Effector memory CD4-positive, alpha-beta T cell (primary cell): ENCODE results near the gene OR56A3.

Experiments
- DNase-seq, 3 donors: peaks; one replicate each; pipeline ENCODE4 v3.0.0-alpha.2; 2020
- H3K27ac ChIP-seq: 2 replicates; pipeline ENCODE4 v1.7.0; 2013; ENCODE audit warnings: mild to moderate bottlenecking, low read length, moderate library complexity; ENCODE audit not compliant: insufficient read depth, poor library complexity, severe bottlenecking
- H3K27me3 ChIP-seq: replicated peaks from 2 replicates; pipeline ENCODE4 v1.7.0; 2013; ENCODE audit warnings: mild to moderate bottlenecking, low read length; ENCODE audit not compliant: insufficient read depth, control insufficient read depth, poor library complexity, severe bottlenecking
- H3K36me3 ChIP-seq: 2 replicates; pipeline ENCODE4 v1.7.0; 2013; ENCODE audit warnings: mild to moderate bottlenecking, low read length, moderate library complexity; ENCODE audit not compliant: control insufficient read depth, insufficient read depth
- H3K4me1 ChIP-seq: 2 replicates; pipeline ENCODE4 v1.7.0; 2013; ENCODE audit warnings: low read length, mild to moderate bottlenecking; ENCODE audit not compliant: control insufficient read depth, insufficient read depth, poor library complexity, severe bottlenecking
- H3K4me3 ChIP-seq: 2 replicates; pipeline ENCODE4 v1.7.0; 2013; ENCODE audit warnings: low read length, low read depth, mild to moderate bottlenecking; ENCODE audit not compliant: insufficient read depth, poor library complexity, severe bottlenecking
- H3K9me3 ChIP-seq: 2 replicates; pipeline ENCODE4 v1.7.0; 2013; ENCODE audit warnings: mild to moderate bottlenecking, low read length, moderate library complexity; ENCODE audit not compliant: control insufficient read depth
- total RNA-seq, 3 donors: gene quantifications; one replicate each; lab custom pipeline; 2026; lab: John Stamatoyannopoulos, UW

OR56A3 gene
- 0 reads per million in 3 donors for total RNA-seq

DNA sequence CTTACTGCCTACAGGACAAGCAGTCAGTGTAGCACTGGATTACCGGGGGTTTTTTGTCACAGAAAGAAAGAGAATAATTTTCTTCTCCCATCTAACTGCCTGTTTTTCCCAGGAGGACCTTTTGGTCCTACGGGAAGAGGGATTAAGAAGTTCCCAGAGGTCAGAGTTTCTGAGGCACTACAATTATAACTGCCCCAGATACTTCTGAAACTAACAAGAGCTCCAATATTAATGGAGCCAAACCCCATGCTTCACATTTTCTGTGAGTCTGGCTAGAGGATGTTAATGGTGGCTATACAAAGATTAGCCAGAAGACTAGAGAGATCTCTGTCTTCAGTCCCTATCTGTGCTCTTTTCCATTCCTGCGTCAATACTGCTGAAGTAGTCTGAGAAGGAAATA is at the start of gene OR56A3:
TSS of gene OR56A3 (plus strand) at position 301 of the 400 bp plus-strand sequence. CDS start 5,096 bp downstream, outside the sequence.
- DNase-seq = no peak
- Histone ChIP-seq H3K36me3 (no peaks in the 10 kb centered on the region), H3K27me3 (no peaks in the 10 kb centered on the region), H3K9me3 (no peaks in the 10 kb centered on the region), H3K4me3 (no peak within 1 kb of the TSS), H3K4me1 (no peaks in the 10 kb centered on the region), H3K27ac (no peak within 1 kb of the TSS)

DNA sequence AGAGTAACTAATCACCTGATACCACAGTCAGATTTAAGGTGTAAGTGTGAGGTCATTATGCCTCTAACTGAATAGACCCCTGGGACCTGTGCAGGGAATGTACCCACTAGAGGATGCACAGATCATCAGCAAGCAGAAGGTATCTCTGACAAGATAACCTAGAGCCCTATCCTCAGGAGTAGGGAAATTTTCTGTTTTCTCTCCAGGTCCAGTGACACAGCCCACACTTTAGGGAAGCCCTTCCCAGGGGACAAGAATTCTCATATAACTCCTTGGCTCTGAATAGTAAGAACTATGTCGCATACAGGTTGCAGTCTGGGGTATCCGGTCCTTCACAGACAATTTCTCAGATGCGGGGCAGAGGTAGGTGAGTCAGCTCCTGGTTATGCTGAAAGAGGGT is 49.1 kb upstream of the OR56A3 start, which contains the start of gene OR52E5:
TSS of gene OR52E5 (plus strand) at position 301 of the 400 bp plus-strand sequence. CDS start 7,569 bp downstream, outside the sequence.
- no peaks in the 10 kb centered on the region for H3K9me3 ChIP-seq
- H3K27ac ChIP-seq = no peak within 1 kb of the TSS
- no peaks in the 10 kb centered on the region for H3K4me1 ChIP-seq
- H3K36me3 ChIP-seq = no peaks in the 10 kb centered on the region
- H3K27me3 ChIP-seq = no peaks in the 10 kb centered on the region
- no peak within 1 kb of the TSS for H3K4me3 ChIP-seq
- DNase-seq = no peak

DNA sequence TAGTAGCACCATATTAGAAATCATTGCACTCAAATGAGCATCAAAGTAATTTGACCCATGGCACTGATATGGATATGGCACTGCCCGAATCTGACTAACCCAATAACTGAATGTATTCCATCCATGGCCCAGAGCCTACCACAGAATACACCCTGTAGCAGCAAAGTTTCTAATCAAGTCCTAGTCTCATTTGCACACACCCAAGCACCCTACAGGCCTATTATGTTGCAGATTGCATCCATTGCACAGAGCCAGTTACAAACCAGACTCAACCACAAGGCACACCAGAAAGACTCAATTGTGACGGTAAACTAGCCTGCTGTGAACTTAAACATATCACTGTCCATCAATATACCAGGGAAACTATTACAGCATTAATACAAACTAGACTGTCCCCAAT is 42.5 kb upstream of the OR56A3 start:
- no peaks in the 10 kb centered on the region for H3K9me3 ChIP-seq
- DNase-seq = no peak
- no peaks in the 10 kb centered on the region for H3K36me3 ChIP-seq

DNA sequence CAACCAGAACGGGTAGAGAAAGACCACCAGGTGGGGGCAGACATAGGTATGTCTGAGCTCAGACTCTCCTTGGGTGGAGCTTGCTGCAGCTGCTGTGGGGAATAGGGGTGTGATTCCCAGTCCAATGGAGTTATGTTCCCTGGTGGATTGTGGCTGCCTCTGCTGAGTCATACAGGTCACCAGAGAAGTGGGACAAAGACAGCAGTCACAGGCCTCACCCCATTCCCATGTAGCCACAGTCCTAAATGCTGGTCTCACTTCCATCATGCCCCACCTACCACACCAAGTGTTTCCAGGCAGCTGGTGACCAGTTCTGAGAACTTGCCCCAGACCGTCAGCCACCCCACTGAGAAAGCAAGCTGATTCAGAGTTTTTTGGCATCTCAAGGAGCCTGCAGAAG is 31.5 kb upstream of the OR56A3 start:
- Histone ChIP-seq H3K4me1 (no peaks in the 10 kb centered on the region), H3K4me3 (no peak overlapping the region), H3K27me3 (no peaks in the 10 kb centered on the region), H3K27ac (no peak overlapping the region), H3K36me3 (no peaks in the 10 kb centered on the region), H3K9me3 (no peaks in the 10 kb centered on the region)
- no peak for DNase-seq

More for the DNA sequence above, 42.5 kb upstream of the OR56A3 start:
- no peak overlapping the region for H3K4me3 ChIP-seq
- H3K27me3 ChIP-seq = no peaks in the 10 kb centered on the region
- H3K4me1 ChIP-seq = no peaks in the 10 kb centered on the region
- no peak overlapping the region for H3K27ac ChIP-seq

DNA sequence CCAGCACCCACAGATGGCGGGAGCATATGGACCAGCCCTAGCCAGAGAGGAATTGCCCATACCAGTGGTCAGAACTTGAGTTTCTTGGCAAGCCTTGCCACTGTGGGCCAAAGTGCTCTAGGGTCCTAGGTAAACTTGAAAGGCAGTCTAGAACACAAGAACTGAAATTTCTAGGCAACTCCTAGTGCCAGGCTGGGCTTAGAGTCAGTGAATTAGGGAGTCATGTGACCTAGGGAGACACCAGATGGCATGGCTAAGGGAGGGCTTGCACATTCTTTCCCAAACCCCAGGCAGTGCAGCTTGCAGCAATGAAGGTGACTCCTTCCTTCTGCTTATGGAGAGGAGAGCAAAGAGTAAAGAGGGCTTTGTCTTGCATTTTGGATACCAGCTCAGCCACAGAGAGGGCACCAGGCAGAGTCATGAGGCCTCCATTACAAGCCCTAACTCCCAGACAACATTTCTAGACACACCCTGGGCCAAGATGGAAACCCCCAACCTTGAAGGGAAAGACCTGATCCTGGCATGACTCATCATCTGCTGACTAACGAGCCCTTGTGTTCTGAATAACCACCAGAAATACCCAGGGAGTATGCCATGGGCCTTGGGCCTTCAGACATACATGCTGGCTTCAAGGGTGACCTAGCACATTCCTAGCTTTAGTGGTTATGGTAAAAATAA is 19.2 kb upstream of the OR56A3 start:
- Histone ChIP-seq H3K27ac (no peak overlapping the region), H3K36me3 (no peaks in the 10 kb centered on the region), H3K4me3 (no peak overlapping the region), H3K27me3 (no peaks in the 10 kb centered on the region), H3K9me3 (no peaks in the 10 kb centered on the region), H3K4me1 (no peaks in the 10 kb centered on the region)
- DNase-seq = no peak

DNA sequence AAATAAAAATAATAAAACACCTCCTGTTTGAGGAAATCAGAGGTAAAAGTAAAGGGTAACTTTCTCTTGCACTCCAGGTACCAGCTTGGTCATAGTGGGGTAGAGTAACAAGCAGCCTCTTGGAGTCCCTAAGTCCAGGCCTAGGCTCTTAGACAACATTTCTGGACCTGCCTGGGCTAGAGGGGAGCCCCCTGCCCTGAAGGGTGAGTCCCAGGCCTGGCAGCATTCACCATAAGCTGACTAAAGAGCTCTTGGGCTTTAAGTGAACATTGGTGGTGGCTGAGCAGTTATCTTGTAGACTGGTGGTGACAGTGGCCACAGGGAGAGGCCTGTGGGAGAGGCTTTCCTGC is 18.6 kb upstream of the OR56A3 start:
- Histone ChIP-seq H3K4me1 (no peaks in the 10 kb centered on the region), H3K27me3 (no peaks in the 10 kb centered on the region), H3K36me3 (no peaks in the 10 kb centered on the region), H3K9me3 (no peaks in the 10 kb centered on the region), H3K27ac (no peak overlapping the region), H3K4me3 (no peak overlapping the region)
- no peak for DNase-seq

- H3K4me1 ChIP-seq = no peaks in the 10 kb centered on the region
- no peaks in the 10 kb centered on the region for H3K27me3 ChIP-seq
- H3K36me3 ChIP-seq = no peaks in the 10 kb centered on the region
- DNase-seq = no peak
- H3K27ac ChIP-seq = no peak overlapping the region
- no peak overlapping the region for H3K4me3 ChIP-seq
- H3K9me3 ChIP-seq = no peaks in the 10 kb centered on the region
Observed at GRCh38 chr11:5923794-5924193, 18.3 kb upstream of the OR56A3 start.

- no peak overlapping the region for H3K27ac ChIP-seq
- no peaks in the 10 kb centered on the region for H3K27me3 ChIP-seq
- no peak overlapping the region for H3K4me3 ChIP-seq
- no peaks in the 10 kb centered on the region for H3K36me3 ChIP-seq
- H3K4me1 ChIP-seq = no peaks in the 10 kb centered on the region
- DNase-seq = no peak
- H3K9me3 ChIP-seq = no peaks in the 10 kb centered on the region
Observed at GRCh38 chr11:5928271-5928670, 13.8 kb upstream of the OR56A3 start.

GRCh38 chr11:5928811-5929210 is 13.2 kb upstream of the OR56A3 start:
- H3K36me3 ChIP-seq = no peaks in the 10 kb centered on the region
- H3K27me3 ChIP-seq = no peaks in the 10 kb centered on the region
- DNase-seq = no peak
- H3K27ac ChIP-seq = no peak overlapping the region
- H3K9me3 ChIP-seq = no peaks in the 10 kb centered on the region
- no peak overlapping the region for H3K4me3 ChIP-seq
- no peaks in the 10 kb centered on the region for H3K4me1 ChIP-seq

DNA sequence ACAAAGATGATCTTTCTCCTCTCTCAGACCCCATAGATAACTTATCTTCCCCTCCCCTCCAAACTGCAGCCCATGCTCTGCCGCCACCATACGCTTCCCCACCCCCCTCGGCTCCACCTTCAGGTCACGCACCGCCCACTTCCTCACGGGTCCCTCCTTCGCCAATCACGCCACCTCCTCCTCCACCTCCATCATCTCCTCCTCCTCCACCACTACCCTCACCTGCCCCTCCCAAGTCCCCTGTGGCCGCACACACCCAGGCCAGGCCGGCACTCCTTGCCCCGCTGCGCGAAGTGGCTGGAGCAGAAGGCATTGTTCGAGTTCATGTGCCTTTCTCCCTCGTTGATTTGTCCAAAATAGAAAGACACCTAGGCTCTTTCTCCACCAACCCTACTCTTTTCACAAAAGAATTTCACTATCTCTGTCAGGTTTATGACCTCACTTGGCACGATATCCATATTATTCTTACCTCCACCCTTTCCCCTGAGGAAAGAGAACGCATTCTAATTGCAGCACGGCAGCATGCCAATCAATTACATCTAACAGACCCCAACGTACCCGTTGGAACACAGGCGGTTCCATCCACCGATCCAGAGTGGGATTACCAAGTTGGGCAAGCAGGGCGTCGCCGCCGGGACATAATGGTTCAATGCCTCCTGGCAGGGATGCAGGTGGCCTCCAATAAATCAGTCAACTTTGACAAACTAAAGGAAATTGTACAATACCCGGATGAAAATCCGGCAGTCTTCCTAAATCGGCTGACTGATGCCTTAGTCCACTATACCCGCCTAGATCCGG is 12.3 kb upstream of the OR56A3 start:
- Histone ChIP-seq H3K4me3 (no peak overlapping the region), H3K4me1 (no peaks in the 10 kb centered on the region), H3K9me3 (no peaks in the 10 kb centered on the region), H3K27ac (no peak overlapping the region), H3K36me3 (no peaks in the 10 kb centered on the region), H3K27me3 (no peaks in the 10 kb centered on the region)
- DNase-seq = no peak
